ENCODE data around the gene SLC22A13.
"Not testable (repeated sequence)": the region's sequence is repeated elsewhere in the genome, so short reads cannot be mapped to it uniquely, and the experiment has no call there.

SLC22A13 gene

GRCh38 chr3:38265604-38266307, at the start of gene SLC22A13:
Gene SLC22A13, plus strand, starts transcription at chr3:38265812. Its CDS starts 49 bp downstream, at chr3:38265861.
- DNase-seq, result no peak

- DNase-seq, result no peak
These were observed 45.9 kb upstream of the SLC22A13 start for GRCh38 chr3:38219609-38220197.

GRCh38 chr3:38221005-38221404, 44.6 kb upstream of the SLC22A13 start:
- DNase-seq, result no peak

- DNase-seq, result no peak
These were observed 43.5 kb upstream of the SLC22A13 start for GRCh38 chr3:38222032-38222634.

- no peak for DNase-seq
These were observed 41.3 kb upstream of the SLC22A13 start for GRCh38 chr3:38224357-38224756.

GRCh38 chr3:38226273-38226672, 39.3 kb upstream of the SLC22A13 start:
- DNase-seq, result no peak

- no peak for DNase-seq
These were observed 37.6 kb upstream of the SLC22A13 start for GRCh38 chr3:38227989-38228388.

GRCh38 chr3:38229036-38229435, 36.6 kb upstream of the SLC22A13 start:
- no peak for DNase-seq

GRCh38 chr3:38232701-38233100, 32.9 kb upstream of the SLC22A13 start:
- DNase-seq, result no peak

GRCh38 chr3:38235466-38235865, 30.1 kb upstream of the SLC22A13 start:
- DNase-seq, result no peak

GRCh38 chr3:38238416-38239008, 27.1 kb upstream of the SLC22A13 start:
- DNase-seq, result no peak

GRCh38 chr3:38242812-38243211, 22.8 kb upstream of the SLC22A13 start:
- not testable (repeated sequence) for DNase-seq

GRCh38 chr3:38245930-38246329, 19.7 kb upstream of the SLC22A13 start:
- no peak for DNase-seq

- DNase-seq, result no peak
These were observed 18.1 kb upstream of the SLC22A13 start for GRCh38 chr3:38247366-38248035.

- DNase-seq, result no peak
These were observed 15.4 kb upstream of the SLC22A13 start for GRCh38 chr3:38250198-38250597.

- no peak for DNase-seq
These were observed 14.4 kb upstream of the SLC22A13 start for GRCh38 chr3:38251197-38251596.

- no peak for DNase-seq
These were observed 11.9 kb upstream of the SLC22A13 start for GRCh38 chr3:38253704-38254103.

- DNase-seq, result no peak
These were observed 10.7 kb upstream of the SLC22A13 start for GRCh38 chr3:38254872-38255271.

GRCh38 chr3:38255627-38256026, 10.0 kb upstream of the SLC22A13 start:
- no peak for DNase-seq

- no peak for DNase-seq
These were observed 8.0 kb upstream of the SLC22A13 start for GRCh38 chr3:38257583-38257982.

- DNase-seq, result no peak
These were observed 5.1 kb upstream of the SLC22A13 start for GRCh38 chr3:38260474-38260873.

GRCh38 chr3:38264353-38264771, 1.2 kb upstream of the SLC22A13 start:
- DNase-seq, result no peak

GRCh38 chr3:38264779-38265178, 833 bp upstream of the SLC22A13 start:
- no peak for DNase-seq
